ENCODE measurements around the gene MAP7.
A peak's percentile ranks its signal among the peaks of the same experiment; 100 is the strongest.

MAP7 gene

DNA sequence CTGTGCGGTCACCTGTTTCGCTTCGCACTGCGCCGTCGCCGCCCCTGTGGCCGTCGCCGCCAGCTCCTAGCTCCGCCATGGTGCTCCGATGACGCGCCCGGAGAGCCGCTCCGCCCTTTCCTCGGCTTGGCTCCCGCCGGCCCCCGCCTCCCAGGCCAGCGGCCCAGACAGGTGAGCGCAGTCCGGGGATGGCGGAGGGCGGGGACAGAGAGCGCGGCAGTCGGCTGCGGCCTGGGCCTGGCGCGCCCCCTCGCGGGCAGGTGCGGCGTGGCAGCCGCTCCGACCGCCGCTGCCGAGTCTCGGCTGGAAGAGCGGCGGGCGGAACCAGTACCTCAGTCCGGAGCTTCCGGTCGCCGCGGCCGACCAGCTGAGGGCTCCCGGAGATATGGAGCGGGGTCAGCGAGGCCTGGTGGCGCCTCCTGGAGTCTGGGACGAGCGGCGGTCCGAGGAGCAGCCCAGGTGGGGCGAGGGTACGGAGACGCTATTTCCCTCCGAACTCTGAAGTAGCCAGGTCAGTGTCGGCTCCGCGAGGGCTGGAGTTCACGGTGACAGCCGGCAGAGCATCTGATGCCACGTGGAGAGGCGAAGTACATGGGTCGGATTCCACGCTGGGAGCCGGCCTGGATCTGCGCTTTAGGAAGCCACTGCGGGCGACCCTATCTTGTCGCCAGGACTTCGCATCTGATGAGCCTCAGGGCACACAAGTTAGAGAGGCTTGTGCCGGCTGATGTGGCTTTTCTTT is at the start of gene MAP7:
TSS of gene MAP7 (minus strand) at position 93 of the 742 bp plus-strand sequence. CDS start at position 79, 14 bp downstream.
- DNase-seq (ENCODE audit: low spot score): peak; percentile 90

DNA sequence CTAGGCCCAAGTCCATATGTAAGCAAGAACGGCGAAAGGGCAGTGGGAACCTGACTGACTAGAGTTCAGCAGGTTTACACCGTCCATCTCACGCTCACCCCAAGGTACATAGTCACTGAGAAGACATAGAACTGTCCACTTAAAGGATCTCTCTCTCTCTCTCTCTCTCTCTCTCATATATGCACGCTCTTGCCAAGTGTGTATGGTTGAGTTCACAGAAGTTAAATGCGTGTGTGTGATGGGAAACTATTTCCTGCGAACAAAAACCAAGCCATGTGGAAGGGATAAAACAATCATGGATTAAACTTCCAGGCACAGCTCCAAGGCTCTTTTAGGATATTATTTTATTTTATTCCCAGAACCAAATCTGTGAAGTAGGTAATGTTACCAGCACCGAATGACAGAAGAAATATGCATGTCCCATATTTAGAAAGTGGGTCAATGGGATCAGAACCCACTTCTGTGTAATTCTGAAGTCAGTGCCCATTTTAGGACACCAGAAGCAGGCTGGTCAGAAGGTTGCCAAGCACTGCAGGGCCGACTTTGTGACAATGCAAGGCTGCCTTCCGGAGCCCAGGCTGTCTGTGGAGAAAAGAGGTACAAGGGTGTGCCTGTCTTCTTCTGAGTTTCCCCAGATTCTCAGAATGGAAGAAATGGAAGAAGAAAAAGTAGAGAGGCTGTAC is 49.2 kb upstream of the MAP7 start:
- no peak for DNase-seq (ENCODE audit: low spot score)
- TF ChIP-seq, protein P1, sequence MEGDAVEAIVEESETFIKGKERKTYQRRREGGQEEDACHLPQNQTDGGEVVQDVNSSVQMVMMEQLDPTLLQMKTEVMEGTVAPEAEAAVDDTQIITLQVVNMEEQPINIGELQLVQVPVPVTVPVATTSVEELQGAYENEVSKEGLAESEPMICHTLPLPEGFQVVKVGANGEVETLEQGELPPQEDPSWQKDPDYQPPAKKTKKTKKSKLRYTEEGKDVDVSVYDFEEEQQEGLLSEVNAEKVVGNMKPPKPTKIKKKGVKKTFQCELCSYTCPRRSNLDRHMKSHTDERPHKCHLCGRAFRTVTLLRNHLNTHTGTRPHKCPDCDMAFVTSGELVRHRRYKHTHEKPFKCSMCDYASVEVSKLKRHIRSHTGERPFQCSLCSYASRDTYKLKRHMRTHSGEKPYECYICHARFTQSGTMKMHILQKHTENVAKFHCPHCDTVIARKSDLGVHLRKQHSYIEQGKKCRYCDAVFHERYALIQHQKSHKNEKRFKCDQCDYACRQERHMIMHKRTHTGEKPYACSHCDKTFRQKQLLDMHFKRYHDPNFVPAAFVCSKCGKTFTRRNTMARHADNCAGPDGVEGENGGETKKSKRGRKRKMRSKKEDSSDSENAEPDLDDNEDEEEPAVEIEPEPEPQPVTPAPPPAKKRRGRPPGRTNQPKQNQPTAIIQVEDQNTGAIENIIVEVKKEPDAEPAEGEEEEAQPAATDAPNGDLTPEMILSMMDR (IDR thresholded peaks at IDR 0.05; ENCODE audit: extremely low read depth, missing control alignments): no peak

More for the DNA sequence above, at the start of gene MAP7:
- TF ChIP-seq, protein P1 (IDR thresholded peaks at IDR 0.05; ENCODE audit: extremely low read depth, missing control alignments): peak; percentile 93

DNA sequence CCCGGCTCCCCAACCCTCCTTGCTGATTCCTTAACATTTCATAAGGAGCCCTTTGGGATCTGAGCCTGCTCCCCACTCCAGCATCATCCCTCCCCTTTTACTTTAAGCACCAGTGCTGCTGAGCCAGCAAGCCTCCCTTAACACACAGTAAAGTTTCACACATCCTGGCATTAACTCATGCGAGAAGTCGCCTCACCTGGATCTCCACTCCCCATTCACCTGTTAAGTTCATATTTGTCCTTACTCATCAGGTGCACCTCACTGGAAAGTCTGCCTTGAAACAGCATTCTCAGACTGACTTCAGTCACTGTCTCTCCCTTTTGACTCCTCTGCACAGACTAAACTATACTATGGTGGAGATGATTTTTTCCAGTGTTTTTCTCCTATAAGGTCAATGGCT is 47.8 kb upstream of the MAP7 start:
- DNase-seq (ENCODE audit: low spot score): no peak
- TF ChIP-seq, protein P1 (IDR thresholded peaks at IDR 0.05; ENCODE audit: extremely low read depth, missing control alignments): no peak

DNA sequence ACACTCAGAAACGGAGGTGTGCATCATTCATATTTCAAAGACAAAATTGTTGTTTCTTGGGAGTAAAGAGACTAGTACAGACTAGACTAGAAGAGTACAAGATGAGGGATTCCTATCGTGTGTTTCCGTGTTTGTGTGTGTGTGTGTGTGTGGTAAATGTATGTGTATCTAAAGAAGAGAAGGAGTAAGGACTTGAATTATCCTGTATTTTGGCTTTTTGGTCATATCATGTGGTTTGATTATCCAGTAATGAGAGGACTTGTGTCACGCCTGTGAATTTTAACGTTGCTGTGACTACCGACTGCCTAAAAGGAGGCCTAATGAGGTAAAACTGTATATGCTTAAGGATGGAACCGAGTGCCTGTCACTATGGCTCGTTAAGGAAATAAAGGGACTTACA is 44.4 kb upstream of the MAP7 start:
- TF ChIP-seq, protein P1 (IDR thresholded peaks at IDR 0.05; ENCODE audit: extremely low read depth, missing control alignments): no peak
- no peak for DNase-seq (ENCODE audit: low spot score)

DNA sequence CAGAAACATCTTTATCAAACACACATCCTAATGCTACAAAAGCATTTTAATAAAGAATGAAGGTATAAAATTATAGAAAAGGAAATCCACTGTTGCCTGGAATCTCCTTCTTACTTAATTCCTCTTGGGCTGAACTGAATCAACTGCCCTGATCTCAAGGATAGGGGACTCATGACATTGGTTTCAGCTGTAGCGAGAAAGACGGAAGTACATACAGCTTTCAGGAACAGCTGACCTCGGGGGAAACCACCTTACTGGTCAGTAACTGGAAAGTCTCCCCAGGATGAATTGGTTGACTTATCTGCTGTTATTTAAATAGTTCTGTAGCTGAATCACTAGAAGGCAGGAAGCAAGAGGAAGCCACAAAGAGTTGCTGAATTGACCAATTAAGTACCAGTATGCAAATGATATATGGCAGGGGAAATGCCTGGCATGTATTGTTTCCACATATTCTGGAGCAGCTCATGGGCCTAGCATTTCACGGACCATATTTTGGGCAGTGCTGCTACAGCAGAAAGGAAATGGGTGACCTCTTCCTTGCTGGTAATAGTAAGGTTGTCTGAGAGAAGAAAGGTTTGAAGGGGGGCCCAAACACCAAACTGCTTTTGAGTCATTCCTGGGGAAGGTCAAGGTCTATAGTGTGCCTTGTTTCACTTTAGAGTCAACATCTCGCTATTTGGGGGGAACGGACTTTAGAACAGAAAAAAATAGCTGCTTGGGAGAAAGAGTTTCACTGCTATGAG is 43.7 kb upstream of the MAP7 start:
- peak; percentile 74 for DNase-seq (ENCODE audit: low spot score)
- TF ChIP-seq, protein P1 (IDR thresholded peaks at IDR 0.05; ENCODE audit: extremely low read depth, missing control alignments): no peak

DNA sequence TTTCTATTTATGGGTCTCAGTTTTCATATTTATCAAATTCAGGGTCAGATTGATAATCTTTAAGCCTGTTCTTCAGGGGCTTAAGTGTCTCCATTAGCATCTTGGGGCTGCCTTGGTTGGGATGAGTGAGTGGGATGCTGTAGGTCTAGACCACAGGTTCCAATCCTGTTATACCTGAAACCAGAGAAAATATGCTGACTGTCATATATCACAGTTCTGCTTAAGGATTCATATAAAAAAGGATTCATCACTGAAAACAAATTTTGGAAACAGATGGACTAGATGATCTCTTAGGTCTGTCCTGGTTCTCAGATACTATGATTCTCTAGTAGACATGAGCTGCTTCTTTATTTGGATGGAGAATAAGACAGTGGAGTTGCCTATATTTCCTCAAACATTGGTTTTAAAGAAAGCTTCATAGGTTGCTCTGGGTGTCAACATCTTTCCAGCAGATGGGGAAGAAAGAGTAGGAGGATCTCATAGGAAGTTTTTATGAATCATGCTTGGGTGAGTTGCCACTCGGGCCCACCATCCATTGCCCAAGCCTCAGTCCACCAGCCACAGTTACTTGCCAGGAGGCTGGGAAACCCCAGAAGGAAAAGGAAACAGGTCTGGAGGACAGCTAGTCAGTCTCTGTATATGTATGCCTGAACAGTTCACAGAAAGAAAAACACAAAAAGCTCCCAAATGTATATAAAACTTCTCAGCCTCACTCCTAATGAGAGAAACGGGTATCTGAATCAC is 42.9 kb upstream of the MAP7 start:
- DNase-seq (ENCODE audit: low spot score): no peak
- TF ChIP-seq, protein P1 (IDR thresholded peaks at IDR 0.05; ENCODE audit: extremely low read depth, missing control alignments): no peak
